Endothelial cell of umbilical vein (primary cell): ENCODE measurements around the gene MTPN. TPM values are rescaled to one million over a fixed set of nuclear protein-coding genes. Genes with fewer than 3 reads are reported as not detected.

ENCODE experiments used
- polyA plus RNA-seq, 4 experiments: library from polyadenylated mRNA; depleted of rRNA in 3 of 4; stranded (reverse) in 3 of 4; unstranded in 1 of 4; fragments of >200 nt; gene quantifications; 2 replicates each; pipeline versions ENCODE4 v1.2.1 to v1.2.3, GENCODE V29; 2011 to 2012; ENCODE audit warnings: missing spikeins in 1 of 4
- small RNA-seq: library from RNA; depleted of rRNA; stranded (forward); fragments of <200 nt; gene quantifications from one replicate; pipeline ENCODE3, GENCODE V24; 2012; ENCODE audit warnings: low replicate concordance, low read depth; ENCODE audit not compliant: insufficient read depth, insufficient read length
- total RNA-seq: library from RNA; stranded (reverse); gene quantifications from 2 replicates; pipeline ENCODE4 v1.2.3, GENCODE V29; 2021

The MTPN gene
- total and polyA plus RNA-seq, 2 donors (not counting 3 experiments of a cell fraction or from before 2014, with no cell fraction given): 58.1 to 174 TPM

Small RNAs within 50 kb of the gene (small RNA-seq; reads per million reads assigned to genes)
- not detected for gene RNU6-223P

Other genes starting within 250 kb of the MTPN start
- gene SLC13A4, start 249.2 kb downstream of the MTPN start, total RNA-seq: not detected in 2 replicates
- not detected in 2 replicates for gene SLC13A4, start 249.2 kb downstream of the MTPN start, polyA plus RNA-seq
- gene FAM180A, start 228.5 kb downstream of the MTPN start, total RNA-seq: not detected in 2 replicates
- not detected in 2 replicates for gene FAM180A, start 228.5 kb downstream of the MTPN start, polyA plus RNA-seq